HG03354 (cell line): ENCODE data around the gene ANTXR2.

Source experiments
- ATAC-seq: cut with Tn5 transposase; IDR thresholded peaks from one replicate; pipeline ENCODE4 v1.9.1; 2021; ENCODE audit warnings: mild to moderate bottlenecking; ENCODE audit not compliant: unreplicated experiment, poor library complexity, severe bottlenecking

ANTXR2 gene

GRCh38 chr4:80035336-80035735, 37.7 kb downstream of the ANTXR2 start:
- no peak for ATAC-seq

GRCh38 chr4:80033581-80033980, 39.4 kb downstream of the ANTXR2 start:
- ATAC-seq = no peak

GRCh38 chr4:80029364-80029763, 43.7 kb downstream of the ANTXR2 start:
- no peak for ATAC-seq

- ATAC-seq = no peak
Measured at GRCh38 chr4:80027611-80028010, 45.4 kb downstream of the ANTXR2 start.

DNA sequence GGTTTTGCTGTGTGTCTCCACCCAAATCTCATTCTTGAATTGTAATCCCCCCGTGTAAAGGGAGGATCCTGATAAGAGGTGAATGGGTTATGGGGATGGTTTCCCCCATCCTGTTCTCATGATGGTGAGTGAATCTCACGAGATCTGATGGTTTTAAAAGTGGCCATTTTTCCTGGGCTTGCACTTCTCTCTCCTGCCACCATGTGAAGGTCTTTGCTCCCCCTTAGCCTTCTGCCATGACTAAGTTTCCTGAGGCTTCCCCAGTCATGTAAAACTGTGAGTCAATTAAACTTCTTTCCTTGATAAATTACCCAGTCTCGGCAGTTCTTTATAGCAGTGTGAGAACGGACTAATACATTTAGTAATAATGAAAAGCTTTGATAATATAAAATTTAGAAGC, 46.9 kb downstream of the ANTXR2 start:
- no peak for ATAC-seq

DNA sequence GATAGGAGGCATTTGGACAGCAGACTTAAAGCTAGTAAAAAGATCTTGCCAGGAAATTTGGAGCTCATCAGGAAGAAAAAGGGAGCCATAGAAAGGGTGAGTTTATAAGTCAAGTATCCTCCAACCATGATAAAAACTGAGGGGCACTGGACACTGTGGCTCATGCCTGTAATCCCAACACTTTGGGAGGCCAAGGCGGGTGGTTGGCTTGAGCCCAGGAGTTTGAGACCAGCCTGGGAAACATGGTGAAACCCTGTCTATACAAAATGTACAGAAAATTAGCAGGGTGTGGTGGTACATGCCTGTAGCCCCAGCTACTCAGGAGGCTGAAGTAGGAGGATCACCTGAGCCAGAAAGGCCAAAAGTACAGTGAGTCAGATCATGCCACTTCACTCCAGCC, 48.7 kb downstream of the ANTXR2 start:
- ATAC-seq = no peak

- ATAC-seq = no peak
Measured at GRCh38 chr4:80022282-80022681, 50.7 kb downstream of the ANTXR2 start.

- peak; percentile 79 for ATAC-seq
Measured at GRCh38 chr4:80017125-80017854, 55.7 kb downstream of the ANTXR2 start.

DNA sequence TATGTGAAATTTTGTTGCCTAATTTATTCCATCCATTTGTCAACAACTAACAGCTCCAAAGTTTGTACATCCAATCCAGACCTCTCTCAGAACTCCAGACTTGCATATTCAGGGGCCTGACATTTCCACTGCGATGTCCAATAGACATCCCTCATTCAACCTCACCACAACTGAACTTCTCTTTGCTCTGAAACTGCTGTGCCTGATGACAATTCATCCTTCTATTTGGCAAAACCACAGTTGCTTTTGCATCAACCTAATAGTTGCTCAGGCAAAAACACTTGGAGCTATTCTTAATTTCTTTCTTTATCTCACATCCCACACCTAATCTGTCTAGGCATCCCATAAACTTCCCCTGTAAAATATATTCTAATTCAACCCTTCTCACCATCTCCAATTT, 56.5 kb downstream of the ANTXR2 start:
- no peak for ATAC-seq

DNA sequence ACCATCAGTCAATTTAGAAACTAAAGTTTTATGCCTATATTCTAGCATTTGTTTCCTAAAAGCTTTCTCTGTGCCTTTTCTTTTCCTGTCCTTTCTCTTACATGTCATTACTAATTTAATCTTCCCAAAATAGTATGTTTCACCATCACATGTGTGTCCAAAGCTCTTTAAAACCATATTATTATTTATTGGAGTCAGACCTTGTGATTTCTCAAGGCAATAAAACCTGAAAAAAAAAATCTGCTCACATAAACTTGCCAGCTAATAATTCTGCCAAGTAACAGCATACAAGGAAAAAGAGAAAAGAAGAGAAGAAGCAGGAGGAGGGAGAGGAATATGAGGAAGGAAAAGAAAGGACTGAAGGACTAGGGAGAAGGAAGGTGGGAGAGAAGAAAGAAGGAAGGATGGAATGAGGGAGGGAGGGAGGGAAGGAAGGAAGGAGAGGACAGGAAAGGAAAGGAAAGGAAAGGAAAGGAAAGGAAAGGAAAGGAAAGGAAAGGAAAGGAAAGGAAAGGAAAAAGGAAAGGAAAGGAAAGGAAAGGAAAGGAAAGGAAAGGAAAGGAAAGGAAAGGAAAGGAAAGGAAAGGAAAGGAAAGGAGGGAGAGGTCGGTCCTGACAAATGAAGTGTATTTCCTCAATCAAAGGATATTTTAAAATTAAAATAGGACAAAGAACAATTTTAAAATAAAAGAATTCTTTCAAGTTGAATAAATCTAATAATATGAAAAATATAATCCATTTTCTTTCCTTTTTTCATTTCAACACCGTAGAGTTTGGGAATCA, 57.4 kb downstream of the ANTXR2 start:
- no peak for ATAC-seq

DNA sequence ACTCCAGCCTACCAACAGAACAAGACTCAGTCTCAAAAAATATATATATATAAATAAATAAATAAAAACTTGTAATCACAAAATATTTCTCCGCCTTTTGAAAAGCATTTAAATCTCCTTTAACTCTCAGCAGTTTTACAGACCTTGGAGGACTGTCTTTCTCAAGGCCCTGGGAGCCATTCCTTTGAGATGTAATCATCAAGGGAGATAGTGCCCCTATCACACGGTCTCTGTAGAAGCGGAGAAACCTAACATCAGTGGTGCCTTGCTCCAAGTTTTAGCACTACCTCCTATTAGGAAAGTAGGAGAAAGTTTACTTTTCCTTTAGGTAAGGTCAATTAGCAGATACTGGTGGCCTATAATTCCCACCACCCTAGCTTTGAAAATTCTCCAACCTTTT, 58.5 kb downstream of the ANTXR2 start:
- no peak for ATAC-seq

DNA sequence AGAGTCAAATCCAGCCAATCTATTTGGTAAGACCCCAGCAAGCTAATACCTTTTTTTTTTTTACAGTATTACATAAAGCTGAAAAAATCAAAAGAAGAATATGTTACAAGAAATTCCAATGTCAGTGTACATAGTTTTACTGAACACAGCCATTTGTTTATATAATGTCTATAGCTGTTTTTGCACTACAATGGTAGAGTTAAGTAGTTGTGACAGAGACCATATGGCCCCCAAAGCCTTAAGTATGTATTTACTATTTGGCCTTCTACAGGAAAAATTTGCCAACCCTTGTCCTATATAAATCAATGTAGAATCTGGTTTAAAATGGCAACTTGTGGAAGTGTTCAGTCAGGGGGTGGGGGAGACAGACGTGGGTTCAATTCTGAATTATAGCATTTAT, 60.7 kb downstream of the ANTXR2 start:
- no peak for ATAC-seq

GRCh38 chr4:80011636-80012236, 61.3 kb downstream of the ANTXR2 start:
- ATAC-seq = no peak

DNA sequence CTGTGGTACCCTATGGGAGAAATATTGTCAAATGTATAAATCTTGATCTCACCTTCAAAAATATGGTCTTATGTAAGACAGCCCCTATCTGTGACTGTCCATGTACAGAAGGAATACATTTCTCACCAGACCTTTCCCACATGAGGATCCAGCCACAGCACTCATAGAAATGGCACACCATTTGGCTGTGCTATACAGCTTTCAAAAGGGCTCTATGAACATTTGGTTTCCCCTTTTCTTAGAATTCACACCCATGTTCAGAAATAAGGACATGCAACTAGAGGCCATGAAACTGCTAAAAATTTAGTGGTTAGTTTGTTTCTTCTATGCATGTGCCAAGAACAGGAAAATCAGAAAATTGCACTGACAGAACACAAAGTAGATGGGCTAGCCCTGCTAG, 62.7 kb downstream of the ANTXR2 start:
- no peak for ATAC-seq

DNA sequence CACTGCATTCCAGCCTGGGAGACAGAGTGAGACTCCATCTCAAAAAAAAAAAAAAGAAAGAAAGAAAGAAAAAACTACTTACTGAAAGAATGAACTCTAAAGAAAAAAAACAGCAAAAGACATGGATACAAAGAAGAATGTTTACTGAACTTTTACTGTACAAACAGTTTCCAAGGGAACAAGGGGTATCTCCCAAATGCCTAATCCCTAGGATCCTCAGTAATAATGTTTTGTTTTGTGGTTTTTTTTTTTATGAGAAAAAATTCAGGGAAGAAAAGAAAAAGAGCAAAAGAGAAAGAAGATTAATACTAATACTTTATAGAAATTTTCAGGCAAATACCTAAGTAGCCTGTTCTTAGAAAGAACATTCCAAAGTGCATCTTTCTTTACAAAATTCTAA, 63.2 kb downstream of the ANTXR2 start:
- ATAC-seq = no peak

DNA sequence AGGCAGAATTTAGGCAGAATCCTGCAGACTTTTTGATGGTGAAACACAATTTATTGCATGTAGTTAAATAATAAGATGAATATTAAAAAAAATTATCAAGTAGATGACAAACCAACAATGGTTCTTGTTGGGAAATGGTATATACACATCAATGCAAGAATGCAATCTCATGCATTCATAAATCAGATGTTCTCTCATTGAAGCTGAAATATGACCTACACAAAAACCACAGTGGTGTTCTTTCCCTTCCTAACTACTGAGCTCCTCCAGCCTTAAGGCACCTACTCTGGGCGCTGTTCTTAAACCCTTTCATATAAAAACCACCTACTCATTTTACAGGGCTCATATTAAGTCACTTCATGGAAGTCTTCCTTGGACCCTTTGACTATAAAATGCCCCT, 64.1 kb downstream of the ANTXR2 start:
- ATAC-seq = no peak

- no peak for ATAC-seq
Measured at GRCh38 chr4:80008351-80008750, 64.7 kb downstream of the ANTXR2 start.

- ATAC-seq = peak; percentile 92
Measured at GRCh38 chr4:80007745-80008149, 65.3 kb downstream of the ANTXR2 start.

- ATAC-seq = no peak
Measured at GRCh38 chr4:80006935-80007744, 65.9 kb downstream of the ANTXR2 start.

DNA sequence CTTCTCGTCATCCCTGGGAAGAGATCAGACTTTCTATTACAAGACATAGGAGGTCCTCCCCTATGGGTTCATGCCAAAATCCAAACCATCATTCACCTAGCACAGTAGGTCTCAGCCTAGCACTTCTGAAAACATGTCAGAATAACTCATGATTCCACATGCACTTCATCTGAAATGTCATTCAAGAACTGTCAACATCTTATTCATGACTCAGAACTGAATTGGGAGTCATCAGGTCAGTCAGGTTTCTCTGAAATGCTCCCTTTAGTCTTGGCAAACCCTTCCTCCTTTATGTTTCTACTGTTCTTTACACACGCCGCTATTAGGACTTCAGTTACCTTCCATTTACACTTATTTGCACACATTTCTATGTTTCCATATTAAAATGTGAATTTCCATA, 67.2 kb downstream of the ANTXR2 start:
- ATAC-seq = no peak
